GM19328 (cell line): ENCODE data around the gene INSM2.

Experiments
- ATAC-seq: cut with Tn5 transposase; IDR thresholded peaks from one replicate; pipeline ENCODE4 v1.9.1; 2021; ENCODE audit warnings: mild to moderate bottlenecking, moderate library complexity; ENCODE audit not compliant: unreplicated experiment

INSM2 gene, protein sequence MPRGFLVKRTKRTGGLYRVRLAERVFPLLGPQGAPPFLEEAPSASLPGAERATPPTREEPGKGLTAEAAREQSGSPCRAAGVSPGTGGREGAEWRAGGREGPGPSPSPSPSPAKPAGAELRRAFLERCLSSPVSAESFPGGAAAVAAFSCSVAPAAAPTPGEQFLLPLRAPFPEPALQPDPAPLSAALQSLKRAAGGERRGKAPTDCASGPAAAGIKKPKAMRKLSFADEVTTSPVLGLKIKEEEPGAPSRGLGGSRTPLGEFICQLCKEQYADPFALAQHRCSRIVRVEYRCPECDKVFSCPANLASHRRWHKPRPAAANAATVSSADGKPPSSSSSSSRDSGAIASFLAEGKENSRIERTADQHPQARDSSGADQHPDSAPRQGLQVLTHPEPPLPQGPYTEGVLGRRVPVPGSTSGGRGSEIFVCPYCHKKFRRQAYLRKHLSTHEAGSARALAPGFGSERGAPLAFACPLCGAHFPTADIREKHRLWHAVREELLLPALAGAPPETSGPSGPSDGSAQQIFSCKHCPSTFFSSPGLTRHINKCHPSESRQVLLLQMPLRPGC

DNA sequence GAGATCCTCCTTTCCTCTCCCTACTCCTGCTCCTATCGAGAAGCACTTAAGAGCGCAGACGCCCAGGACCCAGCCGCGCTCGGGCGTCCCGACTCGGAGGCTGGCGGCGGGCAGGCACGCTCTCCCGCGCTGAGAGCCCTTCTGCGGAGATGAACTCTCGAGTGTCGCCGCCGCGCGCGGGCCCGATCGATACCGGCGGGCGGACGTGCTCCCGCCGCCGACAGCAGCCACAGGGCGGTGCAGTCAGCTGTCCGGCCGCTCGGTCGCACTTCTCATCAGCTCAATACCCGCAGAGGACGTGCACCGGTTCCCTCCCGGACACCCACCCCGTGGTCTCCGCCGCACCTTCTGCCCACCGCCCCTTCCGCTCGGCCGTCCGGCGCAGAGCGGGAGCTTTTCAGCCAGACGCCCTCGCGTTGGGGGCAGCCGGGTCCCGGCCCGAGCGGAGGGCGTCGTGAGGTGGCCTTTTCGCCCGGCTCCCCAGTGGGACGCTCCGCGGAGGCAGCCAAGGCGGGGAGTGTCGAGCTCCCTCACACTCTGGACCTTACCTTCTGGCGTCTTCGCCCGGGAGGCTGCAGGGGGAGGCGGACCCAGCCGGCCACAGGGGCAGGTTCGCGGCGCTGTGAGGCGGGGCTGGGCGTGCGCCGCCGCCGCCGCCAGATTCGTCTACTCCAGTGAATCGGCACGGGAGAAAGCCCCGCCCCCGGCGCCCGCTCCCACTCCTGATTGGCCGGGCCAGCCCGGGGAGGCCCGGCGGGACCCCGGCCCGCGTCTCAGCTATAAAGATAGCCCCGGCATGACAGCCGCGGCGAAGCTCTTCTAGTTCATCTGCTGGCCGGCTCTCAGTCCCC is at the start of gene INSM2:
Gene INSM2 (plus strand): TSS at position 808 of the 851 bp plus-strand sequence. CDS start 89 bp downstream, outside the sequence.
- peak; percentile 68 for ATAC-seq

GRCh38 chr14:35492569-35493014 is 41.4 kb upstream of the INSM2 start:
- no peak for ATAC-seq

DNA sequence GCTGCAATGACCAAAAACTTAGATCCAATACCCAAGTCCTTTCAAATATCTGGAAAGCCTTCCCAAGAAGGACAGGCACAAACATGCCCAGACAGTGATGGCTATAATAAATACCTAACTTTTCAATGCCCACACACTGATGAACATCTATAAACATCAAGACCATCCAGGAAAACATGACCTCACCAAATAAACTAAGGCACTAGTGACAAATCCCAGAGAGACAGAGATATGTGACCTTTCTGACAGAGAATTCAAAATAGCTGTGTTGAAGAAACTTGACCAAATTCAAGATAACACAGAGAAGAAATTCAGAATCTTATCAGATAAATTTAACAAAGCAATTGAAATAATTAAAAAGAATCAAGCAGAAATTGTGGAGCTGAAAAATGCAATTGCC is 38.7 kb upstream of the INSM2 start:
- no peak for ATAC-seq

DNA sequence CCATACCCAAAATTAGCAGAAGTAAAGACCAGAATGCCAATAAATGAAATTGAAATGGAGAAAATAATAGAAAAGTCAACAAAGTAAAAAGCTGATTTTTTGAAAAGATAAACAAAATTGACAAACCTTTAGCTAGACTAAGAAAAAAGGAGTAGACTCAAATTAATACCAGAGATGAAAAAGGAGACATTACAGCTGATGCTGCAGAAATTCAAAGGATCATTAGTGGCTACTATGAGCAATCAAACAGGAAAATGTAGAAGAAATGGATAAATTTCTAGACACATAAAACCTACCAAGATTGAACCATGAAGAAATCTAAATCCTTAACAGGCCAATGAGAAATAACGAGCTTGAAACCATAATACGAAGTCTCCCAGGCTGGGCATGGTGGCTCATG is 34.8 kb upstream of the INSM2 start:
- ATAC-seq = no peak

DNA sequence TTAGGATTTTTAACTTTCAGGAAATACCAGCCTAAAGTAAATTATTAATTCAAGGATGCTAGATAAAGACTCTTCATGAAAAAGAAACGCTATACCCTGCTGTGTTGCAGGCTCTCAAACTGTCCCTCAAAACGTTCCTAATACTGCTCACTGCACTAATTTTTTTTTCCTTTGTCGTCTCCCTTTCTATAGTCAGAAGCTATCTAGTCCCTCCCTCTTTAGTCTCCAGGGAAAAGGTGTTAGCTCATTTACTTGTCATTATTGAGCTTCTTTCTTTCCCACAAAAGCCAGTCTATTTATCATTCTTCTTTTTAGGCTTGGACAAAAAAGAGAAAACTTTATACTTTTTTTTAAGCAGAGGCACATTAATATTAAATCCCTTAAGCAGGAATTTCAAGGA is 30.3 kb upstream of the INSM2 start:
- ATAC-seq = no peak

DNA sequence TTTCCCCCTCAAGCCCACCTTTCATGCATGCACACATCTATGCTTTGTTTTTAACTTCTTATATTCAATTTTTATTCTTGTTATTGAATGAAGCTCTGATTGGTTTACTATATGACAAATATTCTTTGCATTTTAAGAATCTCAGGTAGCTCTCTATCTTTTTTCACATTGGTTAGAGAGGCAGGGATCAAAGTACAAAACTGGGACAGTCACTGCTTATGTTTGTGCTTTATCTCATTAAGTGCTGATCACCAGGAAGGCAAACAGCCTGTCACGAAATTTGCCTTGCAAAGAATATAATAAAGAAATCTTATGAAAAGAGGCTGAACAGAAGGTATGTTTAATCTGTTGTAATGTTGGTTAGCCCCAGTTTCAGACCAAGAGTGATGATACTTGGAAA is 29.7 kb upstream of the INSM2 start:
- ATAC-seq = no peak

DNA sequence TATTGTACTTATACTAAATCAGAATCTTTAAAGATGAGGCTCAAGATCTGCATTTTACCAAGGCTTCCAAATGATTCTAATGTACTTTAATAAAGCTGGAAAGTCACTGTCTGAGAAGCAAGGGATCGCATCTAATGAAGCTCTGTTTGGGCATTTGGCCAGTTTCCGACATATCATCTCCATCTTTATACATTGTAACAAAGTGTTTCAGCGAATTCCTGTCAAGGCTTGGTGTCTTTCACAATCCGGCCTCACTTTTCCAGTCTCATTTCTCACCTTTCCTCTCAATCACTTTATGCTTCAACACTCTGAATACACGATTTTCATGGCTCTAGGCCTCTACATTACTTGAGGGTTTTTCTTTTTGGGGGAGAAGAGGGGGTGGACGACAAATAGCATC is 27.5 kb upstream of the INSM2 start:
- ATAC-seq = no peak

- ATAC-seq = no peak
Measured at GRCh38 chr14:35506927-35507326, 27.0 kb upstream of the INSM2 start.

- ATAC-seq = no peak
Measured at GRCh38 chr14:35509846-35510245, 24.1 kb upstream of the INSM2 start.

DNA sequence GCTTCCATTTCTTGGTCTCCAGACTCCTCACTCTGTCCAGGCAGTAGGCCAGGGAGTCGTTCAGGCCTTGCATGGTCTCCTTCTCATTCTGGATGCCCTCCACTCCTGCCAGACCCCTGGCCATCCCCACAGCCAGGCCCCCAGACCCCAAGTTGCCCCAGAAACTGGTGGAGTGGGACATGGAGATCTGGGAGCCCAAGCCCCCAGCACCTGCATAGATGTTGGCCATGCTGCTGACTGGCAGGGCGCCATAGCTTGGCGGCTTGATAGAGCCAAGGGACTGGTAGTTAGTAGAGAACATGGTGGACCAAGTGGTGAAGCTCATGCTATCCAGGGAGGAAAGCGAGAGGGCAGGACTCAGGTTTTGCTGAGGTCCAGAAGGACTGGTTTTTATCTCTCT is 21.2 kb upstream of the INSM2 start:
- ATAC-seq = no peak

- no peak for ATAC-seq
Measured at GRCh38 chr14:35515916-35516315, 18.0 kb upstream of the INSM2 start.

DNA sequence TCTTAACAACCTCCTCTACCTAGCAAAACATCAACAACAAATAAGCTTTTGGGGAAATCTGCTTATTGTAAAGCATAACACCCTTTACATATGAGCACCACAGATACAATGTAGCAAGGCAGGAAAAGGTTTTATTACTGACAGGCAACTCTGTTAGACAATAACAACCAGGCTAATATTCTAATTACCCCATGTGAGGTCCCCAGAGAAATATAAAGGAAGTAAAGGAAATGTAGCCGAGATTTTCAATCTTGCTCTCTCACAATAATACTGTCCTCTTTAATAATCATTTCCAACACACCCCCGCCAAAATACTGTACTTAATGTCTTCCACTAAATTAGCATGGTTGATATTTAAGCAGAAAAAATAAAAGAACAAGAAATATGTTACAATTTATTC is 14.0 kb upstream of the INSM2 start:
- no peak for ATAC-seq

DNA sequence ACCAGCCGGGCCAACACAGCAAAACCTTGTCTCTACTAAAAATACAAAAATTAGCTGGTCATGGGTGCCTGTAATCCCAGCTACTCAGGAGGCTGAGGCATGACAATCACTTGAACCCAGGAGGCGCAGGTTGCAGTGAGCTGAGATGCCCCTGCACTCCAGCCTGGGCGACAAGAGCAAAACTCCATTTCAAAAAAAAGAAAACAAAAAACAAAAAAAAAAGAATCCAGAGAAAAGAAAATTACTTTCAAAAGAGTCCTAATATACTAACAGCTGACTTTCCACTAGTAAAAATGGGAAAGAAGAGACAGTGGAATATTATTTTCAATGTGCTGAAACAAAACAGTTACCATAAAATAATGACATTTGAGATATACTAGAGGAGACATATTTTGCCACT is 8.3 kb upstream of the INSM2 start:
- ATAC-seq = no peak

GRCh38 chr14:35526962-35527361 is 7.0 kb upstream of the INSM2 start:
- ATAC-seq = no peak

DNA sequence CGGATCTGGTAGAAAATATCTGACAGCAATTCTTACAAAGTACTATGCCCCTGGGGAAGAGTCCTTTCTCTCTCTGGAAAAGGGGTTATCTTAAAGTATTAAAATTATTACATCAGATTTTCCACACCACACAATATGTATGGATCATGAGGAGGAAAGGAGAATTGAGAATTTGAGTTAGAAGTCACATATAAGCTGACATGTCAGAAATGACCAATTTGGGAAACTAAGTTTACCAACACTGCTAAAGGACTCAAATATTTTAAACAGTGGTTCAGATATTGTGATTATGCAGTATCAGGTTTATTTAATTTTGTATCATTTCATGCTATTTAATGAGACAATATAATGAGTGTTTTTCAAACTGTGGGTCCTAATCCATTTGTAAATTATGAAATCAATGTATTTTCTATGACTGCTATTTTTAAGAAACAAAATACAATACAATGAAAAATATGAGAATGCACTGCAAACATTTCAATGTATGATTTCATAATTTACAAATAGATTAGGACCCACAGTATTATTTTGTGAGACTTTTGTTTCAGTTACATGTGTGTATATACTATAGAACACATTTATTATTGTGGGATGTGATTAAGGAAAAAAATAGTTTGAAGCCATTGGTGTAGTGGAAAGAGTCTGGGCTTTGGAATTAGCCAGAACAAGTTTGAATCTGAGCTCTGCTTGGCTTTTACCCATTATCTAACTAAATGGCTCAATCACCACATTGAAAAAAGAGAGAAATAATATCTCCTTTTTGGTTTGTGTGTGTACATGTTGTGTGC is 1.8 kb upstream of the INSM2 start:
- no peak for ATAC-seq

DNA sequence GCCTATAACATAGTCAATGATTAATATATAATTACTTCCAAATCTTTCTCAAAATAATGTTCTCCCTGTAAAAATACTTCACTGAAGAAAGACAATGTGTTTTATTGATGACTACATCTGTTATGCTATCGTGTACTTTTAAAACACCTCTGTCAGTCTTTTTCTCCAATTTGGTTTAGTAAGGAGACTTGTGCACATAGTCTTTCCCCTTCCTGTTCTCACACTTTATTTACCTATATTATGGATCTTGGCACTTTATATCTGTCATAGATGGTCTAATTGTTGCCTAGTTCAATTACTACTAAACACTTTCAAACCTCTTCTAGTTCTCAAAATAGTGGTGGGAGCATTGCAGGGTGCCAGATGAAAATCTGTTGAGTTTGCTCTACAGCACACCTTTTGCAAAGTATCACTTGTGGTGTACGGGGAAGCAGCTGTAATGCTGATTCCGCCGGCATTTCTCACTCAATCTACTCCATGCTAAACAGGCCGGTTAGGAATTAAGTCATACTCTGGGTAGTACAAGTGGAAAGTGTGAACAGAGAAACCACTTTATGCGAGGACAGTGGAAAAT is 1.1 kb upstream of the INSM2 start:
- no peak for ATAC-seq

DNA sequence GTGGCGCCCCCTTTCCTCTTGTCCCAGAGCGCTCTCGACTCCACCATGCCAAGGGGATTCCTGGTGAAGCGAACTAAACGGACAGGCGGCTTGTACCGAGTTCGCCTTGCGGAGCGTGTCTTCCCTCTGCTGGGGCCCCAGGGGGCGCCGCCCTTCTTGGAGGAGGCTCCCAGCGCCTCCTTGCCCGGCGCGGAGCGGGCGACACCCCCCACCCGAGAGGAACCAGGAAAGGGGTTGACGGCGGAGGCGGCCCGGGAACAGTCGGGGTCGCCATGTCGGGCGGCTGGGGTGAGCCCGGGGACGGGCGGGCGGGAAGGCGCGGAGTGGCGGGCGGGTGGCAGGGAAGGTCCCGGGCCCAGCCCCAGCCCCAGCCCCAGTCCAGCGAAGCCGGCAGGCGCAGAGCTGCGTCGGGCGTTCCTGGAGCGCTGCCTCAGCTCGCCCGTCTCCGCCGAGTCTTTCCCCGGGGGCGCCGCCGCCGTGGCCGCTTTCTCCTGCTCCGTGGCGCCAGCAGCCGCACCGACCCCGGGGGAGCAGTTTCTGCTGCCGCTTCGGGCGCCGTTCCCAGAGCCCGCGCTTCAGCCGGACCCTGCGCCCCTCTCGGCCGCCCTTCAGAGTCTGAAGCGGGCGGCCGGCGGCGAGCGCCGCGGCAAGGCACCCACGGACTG is 376 bp downstream of the INSM2 start:
- ATAC-seq = peak; percentile 6

- peak; percentile 46 for ATAC-seq
Measured at GRCh38 chr14:35534873-35535482, 1.0 kb downstream of the INSM2 start.

DNA sequence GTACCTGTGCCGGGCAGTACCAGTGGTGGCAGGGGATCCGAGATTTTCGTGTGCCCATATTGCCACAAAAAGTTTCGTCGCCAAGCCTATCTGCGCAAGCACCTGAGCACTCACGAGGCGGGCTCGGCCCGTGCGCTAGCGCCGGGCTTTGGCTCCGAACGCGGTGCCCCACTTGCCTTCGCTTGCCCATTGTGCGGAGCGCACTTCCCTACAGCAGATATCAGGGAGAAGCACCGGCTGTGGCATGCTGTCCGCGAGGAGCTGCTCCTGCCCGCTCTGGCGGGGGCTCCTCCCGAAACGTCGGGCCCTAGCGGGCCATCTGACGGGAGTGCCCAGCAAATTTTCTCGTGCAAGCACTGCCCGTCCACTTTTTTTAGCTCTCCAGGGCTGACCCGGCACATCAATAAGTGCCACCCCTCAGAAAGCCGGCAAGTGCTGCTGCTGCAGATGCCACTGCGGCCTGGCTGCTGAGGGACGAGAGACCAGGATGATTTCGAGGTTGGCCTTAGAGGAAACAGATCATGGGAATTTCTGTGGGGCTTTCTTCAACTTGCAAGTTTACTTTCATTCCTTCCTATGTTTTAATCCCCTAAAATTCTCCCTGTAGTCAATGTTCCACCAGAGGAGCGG is 1.6 kb downstream of the INSM2 start:
- ATAC-seq = no peak
